Sigmoid colon (tissue), 4 donors: ENCODE results near the gene OR7G3.

ENCODE experiments used
- POLR2AphosphoS5 ChIP-seq, 4 donors: sonication (generic); formaldehyde crosslinking; IDR thresholded peaks; one replicate each; pipeline ENCODE4 v1.6.1; 2017; ENCODE audit warnings: antibody characterized with exemption in 4 of 4
- TF ChIP-seq, protein P1 (sequence below), 4 experiments: fragments of 450-650 bp in 3 of 4; fragments of 200-600 bp in 1 of 4; IDR thresholded peaks; one replicate each; pipeline ENCODE4 v1.5.1; 2016 to 2019; ENCODE audit warnings: antibody characterized with exemption in 4 of 4, mild to moderate bottlenecking in 3 of 4, moderate library complexity in 2 of 4

DNA sequence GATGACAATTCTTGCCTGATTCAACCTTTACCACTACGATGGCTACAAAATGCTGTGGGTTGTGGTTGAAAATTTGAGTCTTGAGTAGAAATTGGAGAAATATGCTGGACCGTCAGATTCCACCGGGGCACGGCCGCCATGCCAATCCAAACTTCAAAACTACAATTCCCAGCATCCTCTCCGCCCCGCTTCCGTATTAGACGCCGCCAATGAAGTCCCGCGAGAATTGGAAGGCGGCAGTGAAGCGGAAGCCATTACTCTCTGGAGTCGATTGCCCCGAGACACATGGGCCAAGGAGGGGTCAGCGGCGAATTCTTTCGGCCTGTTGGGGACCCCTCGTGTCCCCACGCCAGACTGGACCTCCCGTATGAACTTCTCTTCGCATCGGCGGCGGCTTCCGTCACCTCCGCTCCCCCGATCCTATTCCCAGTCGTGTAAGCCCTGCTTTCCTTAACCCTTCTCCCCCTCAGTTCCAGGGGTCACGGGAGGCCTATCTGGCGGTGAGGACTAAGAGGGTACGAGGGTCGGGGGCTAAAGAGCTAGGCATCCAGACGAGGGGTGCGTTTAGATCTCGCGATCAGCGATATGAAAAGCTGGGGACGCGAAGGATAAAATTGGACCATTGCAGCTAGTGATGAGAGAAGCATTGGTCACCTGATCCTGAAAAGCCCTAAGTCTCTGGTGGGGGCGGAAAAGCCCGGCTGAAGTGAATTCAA is 13.6 kb upstream of the OR7G3 start, which contains the start of gene ZNF317:
- TF ChIP-seq, protein P1, sequence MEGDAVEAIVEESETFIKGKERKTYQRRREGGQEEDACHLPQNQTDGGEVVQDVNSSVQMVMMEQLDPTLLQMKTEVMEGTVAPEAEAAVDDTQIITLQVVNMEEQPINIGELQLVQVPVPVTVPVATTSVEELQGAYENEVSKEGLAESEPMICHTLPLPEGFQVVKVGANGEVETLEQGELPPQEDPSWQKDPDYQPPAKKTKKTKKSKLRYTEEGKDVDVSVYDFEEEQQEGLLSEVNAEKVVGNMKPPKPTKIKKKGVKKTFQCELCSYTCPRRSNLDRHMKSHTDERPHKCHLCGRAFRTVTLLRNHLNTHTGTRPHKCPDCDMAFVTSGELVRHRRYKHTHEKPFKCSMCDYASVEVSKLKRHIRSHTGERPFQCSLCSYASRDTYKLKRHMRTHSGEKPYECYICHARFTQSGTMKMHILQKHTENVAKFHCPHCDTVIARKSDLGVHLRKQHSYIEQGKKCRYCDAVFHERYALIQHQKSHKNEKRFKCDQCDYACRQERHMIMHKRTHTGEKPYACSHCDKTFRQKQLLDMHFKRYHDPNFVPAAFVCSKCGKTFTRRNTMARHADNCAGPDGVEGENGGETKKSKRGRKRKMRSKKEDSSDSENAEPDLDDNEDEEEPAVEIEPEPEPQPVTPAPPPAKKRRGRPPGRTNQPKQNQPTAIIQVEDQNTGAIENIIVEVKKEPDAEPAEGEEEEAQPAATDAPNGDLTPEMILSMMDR (IDR thresholded peaks at IDR 0.05) = no peak
- peak; percentile 65 to 79 (median 74) for TF ChIP-seq POLR2AphosphoS5 (IDR thresholded peaks at IDR 0.05)
